GM18909 (cell line): Measurements from ENCODE around the gene PTPRN2.
"Not testable (repeated sequence)": the region's sequence is repeated elsewhere in the genome, so short reads cannot be mapped to it uniquely, and the experiment has no call there.

Experiments
- ATAC-seq: cut with Tn5 transposase; IDR thresholded peaks from one replicate; pipeline ENCODE4 v1.9.1; 2021; ENCODE audit warnings: mild to moderate bottlenecking; ENCODE audit not compliant: unreplicated experiment, poor library complexity

The PTPRN2 gene

DNA sequence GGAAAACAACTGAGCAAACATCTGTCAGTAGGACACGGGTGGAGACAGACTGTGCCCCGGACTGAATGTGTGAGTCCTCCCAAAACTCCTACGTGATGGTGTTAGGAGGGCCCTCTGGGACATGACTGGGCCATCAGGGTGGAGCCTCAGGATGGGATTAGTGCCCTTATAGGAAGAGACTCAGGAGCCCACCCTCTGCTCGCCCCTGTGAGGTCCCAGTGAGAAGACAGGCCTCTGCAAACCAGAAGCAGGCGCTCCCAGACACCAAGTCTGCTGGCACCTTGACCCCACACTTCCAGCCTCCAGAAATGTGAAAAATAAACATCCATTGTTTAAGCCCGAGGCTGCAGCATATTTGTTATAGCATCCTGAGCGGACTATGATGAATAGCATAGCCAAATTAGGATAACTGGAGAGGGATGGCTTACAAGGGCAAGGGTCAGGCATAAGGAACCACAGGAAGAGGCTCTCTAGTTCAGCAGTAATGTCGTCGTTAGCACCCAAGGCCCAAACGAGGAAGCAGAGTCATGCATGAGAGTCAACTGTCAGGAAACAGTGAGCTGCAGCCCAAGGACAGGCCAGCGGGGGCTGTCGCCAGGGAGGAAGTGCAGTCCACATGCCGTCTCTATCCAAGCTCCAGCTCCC is 50.6 kb downstream of the PTPRN2 start:
- ATAC-seq: no peak

DNA sequence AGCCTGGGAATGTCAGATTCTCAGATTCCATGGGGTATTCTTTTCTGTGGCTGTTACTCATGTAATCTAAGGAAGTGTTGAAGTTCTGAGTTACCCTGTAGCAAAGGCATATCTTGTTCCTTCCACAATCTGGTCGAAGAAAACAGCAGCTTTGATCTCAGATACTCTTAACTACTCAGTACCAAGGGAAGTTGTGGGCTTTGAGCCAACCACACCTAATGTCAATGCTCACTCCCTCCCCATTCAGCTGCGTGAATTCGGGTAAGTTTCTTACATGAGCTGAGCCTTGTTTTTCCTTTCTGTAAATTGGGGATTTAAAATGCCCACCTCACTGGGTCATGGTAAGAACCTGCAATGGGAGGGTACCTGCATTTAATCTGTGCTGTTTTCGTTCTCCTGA is 52.5 kb downstream of the PTPRN2 start:
- no peak for ATAC-seq

DNA sequence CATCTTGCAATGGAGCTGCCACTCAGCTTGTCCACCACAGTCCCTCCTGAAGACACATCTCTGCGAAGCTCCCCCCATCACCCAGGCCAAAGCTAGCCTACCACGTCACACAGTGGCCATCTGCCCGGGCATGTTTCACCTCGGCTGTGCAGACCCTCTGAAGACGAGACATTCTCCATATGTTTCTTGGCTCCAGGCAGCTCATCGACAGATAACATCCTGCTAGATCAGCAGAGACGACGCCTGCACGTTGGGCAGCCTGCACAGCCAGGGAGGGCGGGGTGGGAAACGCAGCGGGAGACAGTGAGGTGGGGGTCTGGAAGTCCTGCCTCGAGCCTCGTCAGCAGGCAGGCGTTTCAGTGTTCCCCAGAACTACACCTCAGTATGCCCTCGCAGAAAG is 53.0 kb downstream of the PTPRN2 start:
- ATAC-seq: no peak

DNA sequence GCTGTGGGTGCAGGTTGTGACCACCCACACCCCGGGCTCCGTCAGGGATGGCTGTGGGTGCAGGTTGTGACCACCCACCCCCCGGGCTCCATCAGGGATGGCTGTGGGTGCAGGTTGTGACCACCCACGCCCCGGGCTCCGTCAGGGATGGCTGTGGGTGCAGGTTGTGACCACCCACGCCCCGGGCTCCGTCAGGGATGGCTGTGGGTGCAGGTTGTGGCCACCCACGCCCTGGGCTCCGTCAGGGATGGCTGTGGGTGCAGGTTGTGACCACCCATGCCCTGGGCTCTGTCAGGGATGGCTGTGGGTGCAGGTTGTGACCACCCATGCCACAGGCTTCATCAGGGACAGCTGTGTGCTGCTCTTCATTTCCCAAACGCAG is 53.5 kb downstream of the PTPRN2 start:
- ATAC-seq: not testable (repeated sequence)

DNA sequence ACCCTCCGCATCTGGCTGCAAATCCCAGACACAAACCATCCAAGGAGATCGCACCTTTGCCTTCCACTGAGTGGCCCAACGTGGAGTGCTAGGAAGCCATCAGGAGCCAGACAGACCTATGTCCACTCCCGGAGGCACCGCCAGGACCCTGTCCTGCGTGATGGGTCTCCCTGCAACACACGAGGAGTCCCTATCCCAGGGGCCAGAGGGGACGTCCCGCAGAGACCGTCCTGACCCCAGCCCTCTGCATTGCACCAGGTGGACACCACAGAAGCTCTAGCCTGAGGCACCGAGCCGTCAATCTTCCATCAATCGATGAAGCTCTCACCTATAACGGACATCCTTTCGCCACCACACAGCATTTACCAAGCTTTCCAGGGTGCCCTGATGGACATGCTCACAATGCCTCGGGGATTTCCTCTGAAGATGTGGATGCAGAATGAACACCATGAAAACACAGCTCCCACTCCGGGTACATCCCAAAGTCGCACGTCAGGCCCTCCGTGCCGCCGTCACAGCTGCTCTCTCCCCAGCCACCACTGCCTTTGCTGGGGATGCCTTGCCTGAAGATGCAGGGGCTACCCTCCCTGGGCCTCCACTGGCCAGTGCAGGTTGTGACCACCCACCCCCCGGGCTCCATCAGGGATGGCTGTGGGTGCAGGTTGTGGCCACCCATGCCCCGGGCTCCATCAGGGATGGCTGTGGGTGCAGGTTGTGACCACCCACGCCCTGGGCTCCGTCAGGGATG is 54.1 kb downstream of the PTPRN2 start:
- no peak for ATAC-seq

DNA sequence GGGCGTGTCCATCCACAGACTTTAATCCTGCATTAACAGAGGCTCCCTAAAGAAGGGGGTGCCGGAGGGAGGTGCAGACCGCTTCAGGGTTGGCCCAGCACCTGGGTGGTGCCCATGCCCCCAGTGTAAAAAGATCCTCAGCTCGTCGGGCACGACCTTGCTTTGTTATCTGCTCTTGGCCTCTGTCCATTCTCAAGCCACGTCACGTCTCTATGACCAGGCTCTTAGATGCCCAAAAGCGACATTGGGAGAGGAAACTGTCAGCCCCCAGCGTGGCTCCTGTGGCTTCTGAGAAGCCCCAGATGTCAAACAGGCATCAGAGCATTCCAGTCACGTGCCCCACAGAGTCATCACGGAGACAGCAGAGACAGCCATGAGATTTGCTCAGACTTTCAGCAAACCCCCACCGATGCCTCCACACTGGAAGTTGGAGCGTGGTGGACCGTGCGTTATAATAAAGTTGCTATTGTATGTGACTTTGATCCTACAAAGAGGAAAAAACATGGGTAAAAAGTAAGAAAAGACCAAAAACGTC is 55.5 kb downstream of the PTPRN2 start:
- no peak for ATAC-seq

DNA sequence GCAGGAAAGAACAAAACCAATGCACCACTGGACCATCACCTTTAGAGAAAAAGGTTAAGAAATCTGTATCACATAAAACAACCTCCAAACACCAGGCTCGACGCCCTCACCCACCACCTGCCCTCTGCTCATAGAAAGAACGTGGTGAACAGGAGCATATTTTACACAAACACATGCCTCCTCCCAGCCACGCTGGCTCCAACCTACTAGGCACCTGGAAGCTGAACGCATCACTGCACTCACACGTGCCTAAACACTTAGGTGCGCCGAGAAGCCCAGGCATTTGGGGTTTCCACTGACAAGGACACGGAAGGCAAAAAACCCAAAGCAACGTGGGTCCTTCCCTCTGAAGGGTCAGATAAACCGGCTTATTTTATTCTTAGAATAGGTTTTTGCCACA is 56.0 kb downstream of the PTPRN2 start:
- ATAC-seq: no peak

DNA sequence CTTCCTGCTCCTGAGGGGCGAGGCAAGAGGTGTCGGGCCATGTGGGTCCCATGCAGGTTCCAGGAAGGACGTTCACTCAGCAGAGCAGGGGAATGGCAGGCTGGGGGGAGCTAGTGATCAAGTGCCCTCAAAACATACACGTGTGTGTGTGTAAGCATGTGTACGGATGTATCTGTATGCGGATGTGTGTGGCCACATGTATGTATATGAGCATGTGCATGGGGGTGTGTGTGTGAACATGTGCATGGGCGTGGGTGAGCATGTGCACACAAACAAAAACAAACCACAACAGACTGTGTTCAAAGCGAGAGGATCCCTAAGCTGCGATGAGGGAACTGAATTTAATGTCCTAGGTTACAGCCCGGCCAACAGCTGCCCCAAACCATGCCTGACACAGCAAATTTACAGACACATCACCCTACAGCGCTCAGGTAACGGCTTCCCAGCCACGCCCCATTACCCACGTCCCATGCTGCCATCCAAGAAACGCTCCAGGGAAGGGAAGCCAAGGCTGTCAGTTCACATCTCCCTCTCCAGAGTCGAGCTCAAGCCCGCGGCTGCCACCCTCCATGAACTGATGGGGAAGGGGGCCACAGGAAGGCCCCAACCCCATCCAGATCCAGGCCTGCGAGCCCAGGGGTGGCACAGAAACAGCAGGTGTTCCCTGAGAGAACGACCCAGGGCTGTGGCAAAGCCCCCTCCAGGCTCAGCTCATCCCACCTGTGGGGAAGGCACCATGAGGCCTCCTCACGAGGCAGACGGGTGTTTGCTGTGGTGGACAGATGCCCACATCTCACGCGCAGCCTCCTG is 56.6 kb downstream of the PTPRN2 start:
- no peak for ATAC-seq

DNA sequence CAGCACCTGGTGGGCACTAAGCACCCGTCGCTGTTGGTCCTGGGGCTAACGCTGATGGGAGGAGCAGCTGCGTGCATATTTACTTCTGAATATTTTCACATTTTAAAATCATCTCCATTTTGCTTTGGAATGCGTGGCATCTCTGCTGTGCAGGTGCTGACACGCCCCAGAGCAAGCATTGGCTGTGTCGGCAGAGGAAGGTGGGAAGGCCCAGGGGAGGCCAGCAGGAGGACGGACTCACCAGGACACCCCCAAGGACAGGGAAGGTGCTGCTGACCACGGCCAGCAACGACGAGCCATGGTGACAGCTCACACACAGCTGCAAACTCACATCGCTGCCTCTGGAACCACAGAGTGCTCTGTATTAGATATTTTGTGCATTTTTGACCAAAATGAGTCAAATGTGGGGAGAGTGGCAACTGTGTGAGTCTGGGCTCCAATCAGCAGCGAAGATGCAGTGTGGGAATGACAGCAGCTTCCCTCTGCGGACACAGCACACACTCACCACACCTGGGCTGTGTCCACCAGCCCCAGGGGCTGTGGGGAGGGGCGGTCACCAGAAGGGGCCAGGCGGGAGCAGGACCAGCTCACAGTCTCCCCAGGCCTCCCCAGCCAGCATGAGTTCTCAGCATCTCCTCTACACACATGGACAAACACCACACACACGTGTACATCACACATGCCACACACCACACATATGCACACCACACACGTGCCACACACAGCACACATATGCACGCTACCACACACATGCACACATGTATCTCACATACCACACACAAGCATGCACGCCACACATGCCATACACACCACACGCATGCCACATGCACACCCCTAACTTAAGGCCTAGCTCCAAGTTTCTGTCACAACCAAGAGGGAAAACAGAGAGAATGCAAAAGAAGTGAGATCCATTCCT is 58.2 kb downstream of the PTPRN2 start:
- ATAC-seq: no peak

DNA sequence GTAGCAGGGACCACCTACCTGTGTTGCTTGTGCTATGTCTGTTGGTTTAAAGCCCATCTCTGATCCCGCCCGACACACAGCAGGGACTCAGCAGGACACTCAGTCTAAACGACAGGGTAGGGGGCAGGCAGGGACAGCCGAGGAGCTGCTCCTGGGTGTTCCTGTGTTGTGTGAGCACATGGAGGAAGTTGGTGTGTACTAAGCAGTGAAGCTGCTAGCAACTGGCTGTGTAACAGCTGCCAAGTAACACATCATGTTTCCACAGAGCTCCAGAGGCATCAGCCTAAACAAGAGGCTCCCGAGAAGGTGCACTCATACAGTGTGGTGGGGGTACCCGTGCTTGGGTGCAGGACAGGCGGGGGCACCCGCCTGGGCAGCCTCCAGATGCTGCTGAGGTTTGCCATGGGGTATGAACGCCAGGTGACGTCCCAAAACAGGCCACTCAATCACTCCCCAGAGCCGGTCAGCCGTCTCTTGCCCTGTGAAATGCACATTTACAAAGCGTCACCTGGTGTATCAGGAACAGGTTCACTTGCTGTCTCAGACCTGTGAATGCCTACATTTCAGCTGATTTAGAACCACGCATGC is 59.6 kb downstream of the PTPRN2 start:
- ATAC-seq: no peak

DNA sequence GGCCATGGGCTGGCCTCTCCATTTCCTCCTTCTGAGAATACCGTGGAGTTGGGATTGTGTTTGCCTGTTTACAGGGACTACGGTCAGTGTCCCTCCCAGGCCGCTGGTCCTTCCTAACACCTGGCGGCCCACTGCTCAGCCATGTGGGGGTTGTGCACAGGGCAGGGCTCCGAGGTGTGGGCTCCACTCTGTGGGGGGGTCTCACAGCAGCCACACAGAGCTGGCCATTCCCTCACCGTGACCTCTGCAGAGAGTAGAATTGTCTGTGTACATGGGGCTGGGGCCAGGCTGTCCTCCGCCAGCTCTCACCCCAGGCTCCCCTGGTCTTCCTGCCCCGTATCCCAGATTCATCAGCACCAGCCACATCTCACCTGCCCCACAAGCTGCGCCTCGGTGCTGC is 60.1 kb downstream of the PTPRN2 start:
- ATAC-seq: no peak

DNA sequence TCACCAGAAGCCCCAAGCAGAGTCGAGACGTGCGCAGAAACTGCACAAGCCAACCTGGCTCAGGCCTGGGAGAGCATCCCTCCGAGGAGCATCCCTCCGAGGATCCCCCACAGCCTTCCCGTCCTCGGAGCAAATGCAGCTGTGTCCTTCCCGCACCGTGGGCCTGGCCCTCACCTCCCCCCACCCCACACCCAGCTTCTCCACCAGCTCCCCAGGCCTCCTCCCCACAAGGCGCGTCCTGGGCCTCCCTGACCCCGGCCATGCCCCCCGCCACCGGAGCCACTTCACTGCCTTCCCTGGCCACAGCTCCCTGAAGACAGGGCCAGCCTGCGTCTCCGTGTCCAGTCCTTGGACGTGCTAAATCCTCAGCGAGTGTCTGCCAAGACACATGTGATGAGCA is 60.6 kb downstream of the PTPRN2 start:
- ATAC-seq: no peak

DNA sequence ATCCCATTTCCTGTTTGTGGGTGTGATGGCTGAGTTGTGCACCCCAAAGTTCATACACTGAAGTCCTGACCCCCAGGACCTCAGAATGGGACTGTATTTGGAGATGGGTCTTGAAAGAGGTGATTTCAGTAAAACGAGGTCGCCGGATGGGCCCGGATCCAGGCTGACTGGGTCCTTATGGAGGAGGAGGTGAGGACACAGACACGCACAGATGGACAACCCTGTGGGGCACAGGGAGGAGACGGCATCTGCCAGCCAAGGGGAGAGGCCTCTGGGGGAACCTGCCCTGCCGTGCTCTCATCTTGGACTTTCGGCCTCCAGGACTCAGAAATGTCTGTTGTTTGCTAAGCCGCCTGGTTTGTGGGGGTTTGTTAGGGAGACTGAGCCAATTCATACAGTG is 61.1 kb downstream of the PTPRN2 start:
- no peak for ATAC-seq

DNA sequence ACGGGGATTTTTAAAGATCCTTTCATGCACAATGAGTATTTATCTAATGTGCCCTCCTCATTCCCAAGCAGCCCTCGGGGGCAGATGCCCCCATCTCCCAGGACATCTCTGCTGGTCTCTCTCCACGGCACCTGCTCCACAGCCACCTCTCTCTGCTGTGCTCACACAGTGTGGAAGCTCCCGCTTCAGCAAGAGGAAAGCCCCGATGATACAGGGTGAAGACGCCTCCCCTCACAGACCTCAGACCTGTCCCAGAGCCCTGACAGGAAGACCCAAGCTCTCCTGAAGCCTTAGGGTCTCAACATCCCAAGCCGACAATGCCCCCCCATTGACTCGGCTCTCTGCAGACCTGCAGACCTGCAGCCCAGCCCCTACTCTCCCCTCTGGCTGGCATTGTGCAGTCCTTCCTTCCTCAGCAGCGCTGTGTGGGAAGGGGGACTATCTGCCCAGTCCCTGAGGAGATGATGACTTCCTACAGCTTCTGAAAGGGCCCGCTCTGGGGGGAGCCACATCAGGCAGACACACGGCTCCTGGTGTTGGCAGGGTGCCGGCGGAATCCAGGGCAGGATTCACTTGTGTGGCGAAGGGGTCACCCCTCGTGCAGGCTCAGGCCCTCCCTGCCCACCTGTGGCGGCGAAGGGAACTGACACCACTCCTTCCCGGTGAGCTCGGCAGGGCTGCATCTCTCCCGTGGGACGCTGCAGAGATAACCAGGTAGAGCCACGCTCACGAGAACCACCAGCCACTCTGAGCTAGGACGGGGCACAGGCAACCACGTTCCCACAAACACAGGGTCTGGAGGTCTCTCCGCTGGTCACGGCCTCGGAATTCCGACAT is 61.8 kb downstream of the PTPRN2 start:
- ATAC-seq: no peak

DNA sequence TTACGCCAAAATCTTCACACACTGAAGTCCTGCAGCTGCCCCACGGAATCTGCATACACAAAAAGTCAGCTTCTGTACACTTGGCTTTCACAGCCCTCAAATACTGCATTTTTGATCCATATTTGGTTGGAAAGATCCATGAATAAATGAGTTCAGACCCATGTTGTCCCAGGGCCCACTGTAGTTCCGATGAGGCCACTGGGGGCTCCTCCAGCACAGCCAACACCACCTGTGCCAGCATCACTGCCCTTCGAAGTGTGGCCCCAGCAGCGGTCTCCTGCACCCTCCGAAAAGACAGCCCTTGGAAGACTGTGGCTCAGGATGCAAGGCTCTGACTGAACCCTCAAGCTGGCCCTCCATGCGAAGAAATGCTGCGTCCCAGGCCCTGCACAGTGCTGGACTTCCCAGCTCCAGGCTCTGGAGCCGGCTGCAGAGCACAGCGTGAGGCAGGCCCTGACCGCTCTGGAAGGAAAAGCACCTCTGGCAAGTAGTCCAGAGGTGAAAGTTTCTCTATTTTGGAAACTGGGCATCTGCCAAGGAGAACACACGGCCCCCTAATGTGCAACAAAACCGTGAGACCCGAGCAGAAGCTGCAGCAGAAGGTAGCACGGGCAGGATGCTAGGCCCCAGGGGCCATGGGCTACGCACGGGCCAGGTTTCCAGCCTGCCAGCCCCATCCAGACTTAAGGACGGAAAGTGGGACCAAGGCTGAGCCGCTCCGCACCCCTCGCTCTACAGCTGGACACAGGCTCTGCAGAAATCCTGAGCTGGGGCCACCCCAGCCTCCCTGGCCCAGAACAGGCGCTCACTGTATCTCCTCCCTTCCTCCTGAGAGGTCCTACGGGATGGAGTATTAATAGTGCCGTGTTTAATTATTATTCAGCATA is 62.6 kb downstream of the PTPRN2 start:
- ATAC-seq: no peak

DNA sequence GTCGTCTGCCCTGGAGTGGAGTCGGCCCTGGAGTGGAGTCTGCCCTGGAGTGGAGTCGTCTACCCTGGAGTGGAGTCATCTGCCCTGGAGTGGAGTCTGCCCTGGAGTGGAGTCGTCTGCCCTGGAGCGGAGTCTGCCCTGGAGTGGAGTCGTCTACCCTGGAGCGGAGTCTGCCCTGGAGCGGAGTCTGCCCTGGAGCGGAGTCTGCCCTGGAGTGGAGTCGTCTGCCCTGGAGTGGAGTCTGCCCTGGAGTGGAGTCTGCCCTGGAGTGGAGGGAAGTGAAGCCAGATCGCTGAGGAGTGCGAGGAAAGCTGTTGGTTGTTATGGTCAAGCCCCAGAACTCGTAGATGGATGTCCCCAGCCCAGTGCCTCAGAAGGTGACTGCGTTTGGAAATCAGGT is 63.3 kb downstream of the PTPRN2 start:
- not testable (repeated sequence) for ATAC-seq

DNA sequence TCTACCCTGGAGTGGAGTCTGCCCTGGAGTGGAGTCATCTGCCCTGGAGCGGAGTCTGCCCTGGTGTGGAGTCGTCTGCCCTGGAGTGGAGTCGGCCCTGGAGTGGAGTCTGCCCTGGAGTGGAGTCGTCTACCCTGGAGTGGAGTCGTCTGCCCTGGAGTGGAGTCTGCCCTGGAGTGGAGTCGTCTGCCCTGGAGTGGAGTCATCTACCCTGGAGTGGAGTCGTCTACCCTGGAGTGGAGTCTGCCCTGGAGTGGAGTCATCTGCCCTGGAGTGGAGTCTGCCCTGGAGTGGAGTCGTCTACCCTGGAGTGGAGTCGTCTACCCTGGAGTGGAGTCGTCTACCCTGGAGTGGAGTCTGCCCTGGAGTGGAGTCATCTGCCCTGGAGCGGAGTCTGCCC is 63.7 kb downstream of the PTPRN2 start:
- ATAC-seq: not testable (repeated sequence)
